ENCODE data around the gene TUBA4B. TPM values are rescaled to one million over a fixed set of nuclear protein-coding genes. Genes with fewer than 3 reads are reported as not detected.

TUBA4B gene
- total and polyA plus RNA-seq, 2 donors (not counting 3 experiments of a cell fraction or from before 2014, with no cell fraction given): not detected

- Histone ChIP-seq H2AFZ (ENCODE audit: low read depth, low read length) (peak within 1 kb of the TSS; percentile 78), H3K27ac (ENCODE audit: insufficient read depth, low read depth, low read length) (peak within 1 kb of the TSS; percentile 76), H3K4me2 (ENCODE audit: insufficient read depth, low read length) (peak within 1 kb of the TSS; percentile 99), H3K9ac (replicated peaks; ENCODE audit: extremely low read depth, insufficient read depth, low read length) (peak within 1 kb of the TSS; percentile 93), H3K9me1 (replicated peaks; ENCODE audit: control insufficient read depth, extremely low read depth, insufficient read depth, low read length) (no peaks in the 10 kb centered on the region), H3K36me3 (ENCODE audit: control insufficient read depth in 2 of 2, extremely low read depth in 1 of 2, insufficient read depth in 2 of 2, low read length in 2 of 2) (peaks cover 3 to 24% of the 10 kb centered on the region in 2 experiments), H3K9me3 (replicated peaks; ENCODE audit: control insufficient read depth, insufficient read depth, low read length) (no peaks in the 10 kb centered on the region), H3K27me3 (ENCODE audit: control insufficient read depth in 2 of 2, insufficient read depth in 2 of 2, low read length in 2 of 2) (no peaks in the 10 kb centered on the region), H3K4me3 (replicated peaks in 1 of 3; ENCODE audit: insufficient read depth in 1 of 3, low read depth in 1 of 3, low read length in 3 of 3) (peak within 1 kb of the TSS; percentile 70 to 76 (median 70)), H3K4me1 (ENCODE audit: control insufficient read depth, extremely low read depth, insufficient read depth, low read length) (peaks cover 15% of the 10 kb centered on the region), H3K79me2 (ENCODE audit: control insufficient read depth, insufficient read depth, low read length) (peaks cover 20% of the 10 kb centered on the region), H4K20me1 (replicated peaks; ENCODE audit: control insufficient read depth, extremely low read depth, insufficient read depth, low read length) (no peaks in the 10 kb centered on the region)
- TF ChIP-seq POLR2AphosphoS5 (IDR thresholded peaks at IDR 0.05; ENCODE audit: insufficient read depth, low read depth, low read length): peak; percentile 48
- peak; percentile 85 for TF ChIP-seq POLR2A (IDR thresholded peaks at IDR 0.05; ENCODE audit: low read depth, low read length)
- TF ChIP-seq MAX (IDR thresholded peaks at IDR 0.05; ENCODE audit: insufficient read depth, insufficient read length): no peak
- dilution Hi-C loops (cut with MboI; ENCODE audit: extremely low pct_ligation_motif_present, low sequenced_read_pairs): no loop called here
- intact Hi-C loops (cut with micrococcal nuclease): loop anchor here (1.0 kb wide), 8 partner anchors 11 to 69 kb away; partner anchors contain the start of genes ABCB6, GLB1L, NHEJ1 and STK16
- BruUV-seq (replicated peaks): no TSS peak
- peak; percentile 99 for FAIRE-seq
- POLR2A ChIA-PET: interaction anchor here (0.9 to 1.9 kb wide), 5 partner anchors 10 to 53 kb away, joined by 4 to 7 read pairs (median 5); partner anchors contain the start of genes CNPPD1, GLB1L and STK16
- DNase-seq (ENCODE audit: low read depth, low spot score): peak; percentile 100
- CTCF ChIA-PET: interaction anchor here (0.6 to 1.9 kb wide), 12 partner anchors 10 to 217 kb away, joined by 3 to 19 read pairs (median 5); partner anchors contain the start of genes ABCB6, DNAJB2, GLB1L and SLC23A3
These were observed 23.6 kb upstream of the TUBA4B start, which contains the start of the genes ANKZF1 and ATG9A for GRCh38 chr2:219229305-219230058. Gene ANKZF1 (plus strand): TSS chr2:219229806. CDS start chr2:219230258, 452 bp downstream. Gene ATG9A (minus strand): TSS chr2:219229636. CDS start chr2:219228024, 1,612 bp downstream.

- H3K36me3 ChIP-seq (ENCODE audit: control insufficient read depth in 2 of 2, extremely low read depth in 1 of 2, insufficient read depth in 2 of 2, low read length in 2 of 2): peaks cover 0 to 23% of the 10 kb centered on the region in 2 experiments
- FAIRE-seq (peak; percentile 46), DNase-seq (ENCODE audit: low read depth, low spot score) (no peak)
- no peaks in the 10 kb centered on the region for H4K20me1 ChIP-seq (replicated peaks; ENCODE audit: control insufficient read depth, extremely low read depth, insufficient read depth, low read length)
- peaks cover 20% of the 10 kb centered on the region for H3K79me2 ChIP-seq (ENCODE audit: control insufficient read depth, insufficient read depth, low read length)
- dilution Hi-C loops (cut with MboI; ENCODE audit: extremely low pct_ligation_motif_present, low sequenced_read_pairs): no loop called here
- H3K9me1 ChIP-seq (replicated peaks; ENCODE audit: control insufficient read depth, extremely low read depth, insufficient read depth, low read length): no peaks in the 10 kb centered on the region
- H3K9ac ChIP-seq (replicated peaks; ENCODE audit: extremely low read depth, insufficient read depth, low read length): peak overlapping the region; percentile 66
- H3K9me3 ChIP-seq (replicated peaks; ENCODE audit: control insufficient read depth, insufficient read depth, low read length): no peaks in the 10 kb centered on the region
- H3K27me3 ChIP-seq (ENCODE audit: control insufficient read depth in 2 of 2, insufficient read depth in 2 of 2, low read length in 2 of 2): no peaks in the 10 kb centered on the region
- peak overlapping the region; percentile 49 for H3K27ac ChIP-seq (ENCODE audit: insufficient read depth, low read depth, low read length)
- intact Hi-C loops (cut with micrococcal nuclease): no loop called here
- POLR2A ChIA-PET: interaction anchor here (1.5 to 1.9 kb wide), 3 partner anchors 12 to 54 kb away, joined by 5 to 7 read pairs (median 6); partner anchors contain the start of gene CNPPD1
- CTCF ChIA-PET: interaction anchor here (0.6 to 1.9 kb wide), 11 partner anchors 9 to 216 kb away, joined by 3 to 19 read pairs (median 5); partner anchors contain the start of genes ABCB6, DNAJB2, GLB1L and SLC23A3
- peak overlapping the region; percentile 37 for H2AFZ ChIP-seq (ENCODE audit: low read depth, low read length)
- BruUV-seq (replicated peaks): TSS peak; percentile 62
- H3K4me1 ChIP-seq (ENCODE audit: control insufficient read depth, extremely low read depth, insufficient read depth, low read length): peaks cover 15% of the 10 kb centered on the region
- peak overlapping the region; percentile 70 to 76 (median 70) for H3K4me3 ChIP-seq (replicated peaks in 1 of 3; ENCODE audit: insufficient read depth in 1 of 3, low read depth in 1 of 3, low read length in 3 of 3)
- peak overlapping the region; percentile 68 for H3K4me2 ChIP-seq (ENCODE audit: insufficient read depth, low read length)
- TF ChIP-seq POLR2A (IDR thresholded peaks at IDR 0.05; ENCODE audit: low read depth, low read length): no peak
- no peak for TF ChIP-seq FOS (IDR thresholded peaks at IDR 0.05; ENCODE audit: borderline replicate concordance, insufficient read depth, low read length)
- TF ChIP-seq MAX (IDR thresholded peaks at IDR 0.05; ENCODE audit: insufficient read depth, insufficient read length): no peak
- TF ChIP-seq POLR2AphosphoS5 (IDR thresholded peaks at IDR 0.05; ENCODE audit: insufficient read depth, low read depth, low read length): no peak
- no peak for TF ChIP-seq EZH2 (IDR thresholded peaks at IDR 0.05; ENCODE audit: borderline replicate concordance, low read depth, low read length, severe bottlenecking)
- no peak for TF ChIP-seq CTCF (IDR thresholded peaks at IDR 0.05; ENCODE audit: extremely low read depth in 1 of 2, insufficient read depth in 1 of 2, low read depth in 1 of 2, low read length in 2 of 2)
- TF ChIP-seq GATA2 (IDR thresholded peaks at IDR 0.05; ENCODE audit: insufficient read depth, insufficient read length, low read depth, low read length): no peak
- TF ChIP-seq JUN (IDR thresholded peaks at IDR 0.05; ENCODE audit: borderline replicate concordance, insufficient read depth, insufficient read length, low read depth): no peak
- TF ChIP-seq MYC (IDR thresholded peaks at IDR 0.05; ENCODE audit: low read depth, low read length): no peak
These were observed 22.9 kb upstream of the TUBA4B start for GRCh38 chr2:219230059-219230540.

Data from endothelial cell of umbilical vein (primary cell).